Esophagus (tissue), 2 donors: ENCODE data around the gene CHMP1B. TPM values are rescaled to one million over a fixed set of nuclear protein-coding genes. Genes with fewer than 3 reads are reported as not detected.

Experiments
- H3K27ac ChIP-seq, 2 donors: one replicate each; pipeline ENCODE4 v1.5.1; 2013; ENCODE audit warnings: low read depth in 2 of 2, mild to moderate bottlenecking in 2 of 2, inconsistent platforms in 1 of 2, low read length in 1 of 2, moderate library complexity in 1 of 2
- H3K27me3 ChIP-seq, 2 donors: one replicate each; pipeline ENCODE4 v1.6.1; 2013; ENCODE audit warnings: low read length in 2 of 2, control low read depth in 1 of 2, mild to moderate bottlenecking in 1 of 2; ENCODE audit not compliant: insufficient read depth in 2 of 2, control insufficient read depth in 1 of 2
- H3K36me3 ChIP-seq, 2 donors: one replicate each; pipeline ENCODE4 v1.6.1; 2013; ENCODE audit warnings: low read length in 1 of 2; ENCODE audit not compliant: control insufficient read depth in 2 of 2, insufficient read depth in 2 of 2
- H3K4me1 ChIP-seq, 2 donors: one replicate each; pipeline ENCODE4 v1.6.1; 2013; ENCODE audit warnings: low read length in 1 of 2; ENCODE audit not compliant: control insufficient read depth in 2 of 2, insufficient read depth in 2 of 2
- H3K4me3 ChIP-seq, 2 donors: one replicate each; pipeline ENCODE4 v1.5.1; 2013; ENCODE audit warnings: low read length in 2 of 2, mild to moderate bottlenecking in 2 of 2, low read depth in 1 of 2, moderate library complexity in 1 of 2
- H3K9me3 ChIP-seq, 2 donors: one replicate each; pipeline ENCODE4 v1.6.1; 2013; ENCODE audit warnings: mild to moderate bottlenecking in 2 of 2, low read depth in 1 of 2, low read length in 1 of 2, moderate library complexity in 1 of 2; ENCODE audit not compliant: control insufficient read depth in 2 of 2, insufficient read depth in 1 of 2
- WGBS, 2 donors: extraction: QIAGEN DNeasy Blood & Tissue Kit; methylation state at CpG; one replicate each; pipeline ENCODE4 v1.1.7; 2013; 5-methylcytosine and 5-hydroxymethylcytosine counted together
- polyA plus RNA-seq, 2 donors: library from polyadenylated mRNA; stranded (reverse); fragments of 200-250 nt; gene quantifications; one replicate each; pipeline ENCODE4 v1.2.3, GENCODE V29; 2013
- donor health status: healthy with polysubstance abuse.
- donor health status: Bipolar disorder and iron deficiency.

Gene CHMP1B
- polyA plus RNA-seq, 2 donors = 26.8 to 31.5 TPM

GRCh38 chr18:11817229-11817628, 34.0 kb upstream of the CHMP1B start:
- Histone ChIP-seq H3K9me3 (no peaks in the 10 kb centered on the region), H3K4me1 (no peaks in the 10 kb centered on the region), H3K36me3 (no peaks in the 10 kb centered on the region), H3K27ac (no peak overlapping the region), H3K27me3 (no peaks in the 10 kb centered on the region), H3K4me3 (no peak overlapping the region)
- 69 to 79% methylated on average over 6 of the region's 6 CpGs for WGBS, 2 donors

- no peak overlapping the region for H3K4me3 ChIP-seq
- H3K4me1 ChIP-seq = no peaks in the 10 kb centered on the region
- no peak overlapping the region for H3K27ac ChIP-seq
- no peaks in the 10 kb centered on the region for H3K27me3 ChIP-seq
- H3K9me3 ChIP-seq = no peaks in the 10 kb centered on the region
- H3K36me3 ChIP-seq = no peaks in the 10 kb centered on the region
- WGBS, 2 donors = 77 to 84% methylated on average over 17 of the region's 17 CpGs
These were observed 32.6 kb upstream of the CHMP1B start for GRCh38 chr18:11818486-11819203.

- 87 to 88% methylated on average over 2 of the region's 2 CpGs for WGBS, 2 donors
- H3K4me1 ChIP-seq = no peaks in the 10 kb centered on the region
- H3K27ac ChIP-seq = no peak overlapping the region
- H3K36me3 ChIP-seq = no peaks in the 10 kb centered on the region
- no peaks in the 10 kb centered on the region for H3K9me3 ChIP-seq
- H3K27me3 ChIP-seq = no peaks in the 10 kb centered on the region
- no peak overlapping the region for H3K4me3 ChIP-seq
These were observed 31.3 kb upstream of the CHMP1B start for GRCh38 chr18:11819938-11820337.

GRCh38 chr18:11820697-11821096, 30.5 kb upstream of the CHMP1B start:
- Histone ChIP-seq H3K9me3 (no peaks in the 10 kb centered on the region), H3K27me3 (no peaks in the 10 kb centered on the region), H3K4me3 (no peak overlapping the region), H3K36me3 (no peaks in the 10 kb centered on the region), H3K4me1 (no peaks in the 10 kb centered on the region), H3K27ac (no peak overlapping the region)
- WGBS, 2 donors = 56 to 73% methylated on average over 2 of the region's 2 CpGs

GRCh38 chr18:11821208-11821607, 30.0 kb upstream of the CHMP1B start:
- no peaks in the 10 kb centered on the region for H3K9me3 ChIP-seq
- H3K4me3 ChIP-seq = no peak overlapping the region
- no peaks in the 10 kb centered on the region for H3K36me3 ChIP-seq
- H3K27me3 ChIP-seq = no peaks in the 10 kb centered on the region
- H3K4me1 ChIP-seq = no peaks in the 10 kb centered on the region
- 91 to 93% methylated on average over 7 of the region's 7 CpGs for WGBS, 2 donors
- no peak overlapping the region for H3K27ac ChIP-seq

- 96% methylated on average over 40 of the region's 40 CpGs for WGBS, 2 donors
- no peak overlapping the region for H3K27ac ChIP-seq
These were observed 29.5 kb upstream of the CHMP1B start for GRCh38 chr18:11821643-11822237.

GRCh38 chr18:11823545-11823944, 27.7 kb upstream of the CHMP1B start:
- WGBS, 2 donors = 60 to 69% methylated on average over 5 of the region's 5 CpGs
- H3K27me3 ChIP-seq = no peaks in the 10 kb centered on the region
- no peak overlapping the region for H3K4me3 ChIP-seq
- H3K36me3 ChIP-seq = no peaks in the 10 kb centered on the region
- no peaks in the 10 kb centered on the region for H3K4me1 ChIP-seq
- H3K27ac ChIP-seq = no peak overlapping the region
- no peaks in the 10 kb centered on the region for H3K9me3 ChIP-seq

More at GRCh38 chr18:11821643-11822237, 29.5 kb upstream of the CHMP1B start:
- no peaks in the 10 kb centered on the region for H3K4me1 ChIP-seq
- H3K4me3 ChIP-seq = no peak overlapping the region
- no peaks in the 10 kb centered on the region for H3K36me3 ChIP-seq
- H3K27me3 ChIP-seq = no peaks in the 10 kb centered on the region
- H3K9me3 ChIP-seq = no peaks in the 10 kb centered on the region

GRCh38 chr18:11826836-11827235, 24.4 kb upstream of the CHMP1B start:
- 89 to 91% methylated on average over 12 of the region's 12 CpGs for WGBS, 2 donors

GRCh38 chr18:11828786-11829432, 22.3 kb upstream of the CHMP1B start:
- H3K36me3 ChIP-seq = no peaks in the 10 kb centered on the region
- H3K27me3 ChIP-seq = no peaks in the 10 kb centered on the region
- 77 to 78% methylated on average over 6 of the region's 6 CpGs for WGBS, 2 donors
- H3K4me1 ChIP-seq = no peaks in the 10 kb centered on the region
- no peak overlapping the region for H3K27ac ChIP-seq
- no peak overlapping the region for H3K4me3 ChIP-seq
- no peaks in the 10 kb centered on the region for H3K9me3 ChIP-seq

More at GRCh38 chr18:11826836-11827235, 24.4 kb upstream of the CHMP1B start:
- H3K27ac ChIP-seq = no peak overlapping the region
- H3K27me3 ChIP-seq = no peaks in the 10 kb centered on the region
- no peak overlapping the region for H3K4me3 ChIP-seq
- no peaks in the 10 kb centered on the region for H3K36me3 ChIP-seq
- no peaks in the 10 kb centered on the region for H3K9me3 ChIP-seq
- no peaks in the 10 kb centered on the region for H3K4me1 ChIP-seq
